HEK293T (cell line): ENCODE data around the gene CCL21.

Experiments used
- BHLHE40 ChIP-seq: fragments of 450-650 bp; IDR thresholded peaks from 2 replicates; pipeline ENCODE4 v1.6.1; 2016; ENCODE audit warnings: mild to moderate bottlenecking, moderate library complexity, borderline replicate concordance
- FOXA1 ChIP-seq: fragments of 450-650 bp; IDR thresholded peaks from 2 replicates; pipeline ENCODE4 v1.6.1; 2016; ENCODE audit warnings: mild to moderate bottlenecking
- FOXM1 ChIP-seq: fragments of 450-650 bp; IDR thresholded peaks from 2 replicates; pipeline ENCODE4 v1.6.1; 2017; ENCODE audit warnings: mild to moderate bottlenecking, borderline replicate concordance
- HDGF ChIP-seq: fragments of 450-650 bp; IDR thresholded peaks from 2 replicates; pipeline ENCODE4 v1.6.1; 2017; ENCODE audit warnings: antibody characterized with exemption, borderline replicate concordance
- LEF1 ChIP-seq: fragments of 450-650 bp; IDR thresholded peaks from 2 replicates; pipeline ENCODE4 v1.6.1; 2017; ENCODE audit warnings: mild to moderate bottlenecking, borderline replicate concordance
- NFRKB ChIP-seq: fragments of 450-650 bp; IDR thresholded peaks from 2 replicates; pipeline ENCODE4 v1.6.1; 2016; ENCODE audit warnings: mild to moderate bottlenecking, moderate library complexity
- PKNOX1 ChIP-seq: fragments of 450-650 bp; IDR thresholded peaks from 2 replicates; pipeline ENCODE4 v1.6.1; 2016
- SP1 ChIP-seq: fragments of 450-650 bp; IDR thresholded peaks from 2 replicates; pipeline ENCODE4 v1.6.1; 2017
- SUZ12 ChIP-seq: fragments of 450-650 bp; IDR thresholded peaks from 2 replicates; pipeline ENCODE4 v1.6.1; 2016; ENCODE audit warnings: mild to moderate bottlenecking
- ZNF384 ChIP-seq: fragments of 450-650 bp; IDR thresholded peaks from 2 replicates; pipeline ENCODE4 v1.6.1; 2016

DNA sequence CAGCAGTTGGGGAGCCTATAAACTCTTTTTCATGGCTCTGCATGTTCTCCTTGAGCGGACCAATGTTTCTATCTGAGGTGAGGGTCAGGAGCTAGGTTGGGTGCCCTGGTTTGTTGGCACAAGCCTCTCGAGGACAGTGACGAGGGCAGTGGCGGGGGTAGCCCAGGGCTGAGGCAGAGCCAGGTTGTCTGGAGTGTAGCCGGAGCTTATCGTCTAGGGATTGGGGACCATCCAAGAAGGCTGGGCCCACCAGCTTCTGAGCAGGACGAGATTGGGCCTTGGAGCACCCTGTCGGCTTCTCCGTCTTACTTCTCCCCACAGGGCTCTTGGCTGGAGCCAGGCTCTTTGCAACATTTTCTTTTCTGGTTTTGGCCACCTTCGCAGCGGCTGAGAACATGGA lies 13.2 kb upstream of the CCL21 start:
- TF ChIP-seq LEF1: no peak
- TF ChIP-seq SP1: no peak
- TF ChIP-seq NFRKB: no peak
- TF ChIP-seq PKNOX1: no peak
- no peak for TF ChIP-seq SUZ12
- TF ChIP-seq BHLHE40: no peak
- TF ChIP-seq ZNF384: no peak
- TF ChIP-seq FOXM1: no peak
- TF ChIP-seq FOXA1: no peak
- TF ChIP-seq HDGF: no peak
